Endothelial cell of umbilical vein (primary cell): ENCODE measurements around the gene ME3. TPM values are rescaled to one million over a fixed set of nuclear protein-coding genes. Genes with fewer than 3 reads are reported as not detected.

ENCODE experiments used
- BruUV-seq: library from RNA; stranded (reverse); fragments of 400-500 nt; replicated peaks from 2 replicates; lab custom pipeline; 2021; lab: Mats Ljungman, UMichigan
- CTCF ChIA-PET: fragments of 300-600, 350-600 bp; sonication (Branson Sonifier 250); formaldehyde crosslinking; loops from one replicate; lab custom pipeline; 2021; ENCODE audit warnings: antibody characterized with exemption, inconsistent platforms; lab: Charles Lee
- POLR2A ChIA-PET: fragments of 300-600, 350-600 bp; sonication (Branson Sonifier 250); formaldehyde crosslinking; loops from one replicate; lab custom pipeline; 2021; ENCODE audit warnings: antibody characterized with exemption, inconsistent platforms; lab: Charles Lee
- DNase-seq: peaks from one replicate; pipeline ENCODE4 v3.0.0-alpha.2; 2011; ENCODE audit warnings: low read depth, low spot score
- FAIRE-seq: peaks from 2 replicates; lab custom pipeline; 2011; peaks lifted over from hg19 to GRCh38; lab: Jason Lieb, UNC
- H2AFZ ChIP-seq: 2 replicates; pipeline ENCODE4 v1.6.0; 2012; ENCODE audit warnings: low read depth, low read length, control low read depth, inconsistent platforms
- H3K27ac ChIP-seq: 2 replicates; pipeline ENCODE4 v1.5.1; 2011; ENCODE audit warnings: low read depth, mild to moderate bottlenecking, control low read depth, low read length, moderate library complexity; ENCODE audit not compliant: insufficient read depth
- H3K27me3 ChIP-seq, 2 experiments: 2 replicates each; pipeline versions ENCODE4 v1.6.0 to v1.6.1; 2011; ENCODE audit warnings: low read length in 2 of 2, mixed read lengths in 1 of 2; ENCODE audit not compliant: control insufficient read depth in 2 of 2, insufficient read depth in 2 of 2
- H3K36me3 ChIP-seq, 2 experiments: 2 replicates in 1 of 2; 3 replicates in 1 of 2; pipeline ENCODE4 v1.5.1; 2011; ENCODE audit warnings: low read length in 2 of 2, mild to moderate bottlenecking in 1 of 2, moderate library complexity in 1 of 2; ENCODE audit not compliant: control insufficient read depth in 2 of 2, insufficient read depth in 2 of 2; ENCODE audit errors: extremely low read depth in 1 of 2
- H3K4me1 ChIP-seq: 3 replicates; pipeline ENCODE4 v1.5.1; 2011; ENCODE audit warnings: mild to moderate bottlenecking, low read length; ENCODE audit not compliant: control insufficient read depth, insufficient read depth; ENCODE audit errors: extremely low read depth
- H3K4me2 ChIP-seq: 2 replicates; pipeline ENCODE4 v1.6.1; 2011; ENCODE audit warnings: low read length, control low read depth, mixed read lengths; ENCODE audit not compliant: insufficient read depth
- H3K4me3 ChIP-seq, 3 experiments: fragments of 200-600 bp in 1 of 3; sonication (generic), shearing (Covaris generic) in 1 of 3; replicated peaks in 1 of 3; 2 replicates each; pipeline ENCODE4 v1.5.1; 2011 to 2016; ENCODE audit warnings: control low read depth in 3 of 3, low read length in 3 of 3, mild to moderate bottlenecking in 2 of 3, inconsistent platforms in 1 of 3, low read depth in 1 of 3, moderate library complexity in 1 of 3; ENCODE audit not compliant: insufficient read depth in 1 of 3
- H3K79me2 ChIP-seq: 2 replicates; pipeline ENCODE4 v1.6.0; 2012; ENCODE audit warnings: low read length, inconsistent platforms; ENCODE audit not compliant: control insufficient read depth, insufficient read depth
- H3K9ac ChIP-seq: replicated peaks from 2 replicates; pipeline ENCODE3; 2011; ENCODE audit warnings: low read length, control low read depth; ENCODE audit not compliant: insufficient read depth; ENCODE audit errors: extremely low read depth
- H3K9me1 ChIP-seq: replicated peaks from 3 replicates; pipeline ENCODE4 v1.6.0; 2011; ENCODE audit warnings: mild to moderate bottlenecking, low read length; ENCODE audit not compliant: control insufficient read depth, insufficient read depth; ENCODE audit errors: extremely low read depth
- H3K9me3 ChIP-seq: replicated peaks from 2 replicates; pipeline ENCODE4 v1.5.1; 2012; ENCODE audit warnings: low read length, inconsistent platforms; ENCODE audit not compliant: control insufficient read depth, insufficient read depth
- H4K20me1 ChIP-seq: replicated peaks from 2 replicates; pipeline ENCODE3; 2011; ENCODE audit warnings: mild to moderate bottlenecking, low read length; ENCODE audit not compliant: control insufficient read depth, insufficient read depth; ENCODE audit errors: extremely low read depth
- FOS ChIP-seq: IDR thresholded peaks from 2 replicates; pipeline ENCODE4 v1.6.1; 2011; ENCODE audit warnings: mild to moderate bottlenecking, low read length, moderate library complexity, borderline replicate concordance; ENCODE audit not compliant: insufficient read depth
- GATA2 ChIP-seq: IDR thresholded peaks from 2 replicates; pipeline ENCODE4 v1.7.0; 2011; ENCODE audit warnings: low read depth, mild to moderate bottlenecking, moderate library complexity, mixed read lengths, low read length; ENCODE audit not compliant: insufficient read length, insufficient read depth
- MYC ChIP-seq: IDR thresholded peaks from one replicate; pipeline ENCODE4 v1.6.1; 2011; ENCODE audit warnings: mild to moderate bottlenecking, low read depth, low read length
- POLR2A ChIP-seq: IDR thresholded peaks from 2 replicates; pipeline ENCODE4 v1.6.1; 2012; ENCODE audit warnings: low read depth, mild to moderate bottlenecking, control low read depth, low read length
- POLR2AphosphoS5 ChIP-seq: IDR thresholded peaks from 2 replicates; pipeline ENCODE4 v1.6.1; 2012; ENCODE audit warnings: low read depth, mild to moderate bottlenecking, control low read depth, low read length, moderate library complexity; ENCODE audit not compliant: insufficient read depth
- dilution Hi-C: fragments of 300-500 bp; cut with MboI; formaldehyde crosslinking; loops from one replicate; pipeline ENCODE4 v1.15.0; 2019; ENCODE audit warnings: low sequenced_read_pairs; ENCODE audit not compliant: extremely low pct_ligation_motif_present
- intact Hi-C: fragments of 100-400 bp; cut with micrococcal nuclease; formaldehyde crosslinking; loops from one replicate; pipeline ENCODE4 v1.10.0; 2022
- polyA plus RNA-seq, 4 experiments: library from polyadenylated mRNA; depleted of rRNA in 3 of 4; stranded (reverse) in 3 of 4; unstranded in 1 of 4; fragments of >200 nt; gene quantifications; 2 replicates each; pipeline versions ENCODE4 v1.2.1 to v1.2.3, GENCODE V29; 2011 to 2012; ENCODE audit warnings: missing spikeins in 1 of 4
- total RNA-seq: library from RNA; stranded (reverse); gene quantifications from 2 replicates; pipeline ENCODE4 v1.2.3, GENCODE V29; 2021
- TF ChIP-seq, protein P1 (sequence below), 2 donors: IDR thresholded peaks; 1 replicate in 1 of 2; 2 replicates in 1 of 2; pipeline ENCODE4 v1.5.1; 2011; ENCODE audit warnings: low read length in 2 of 2, mild to moderate bottlenecking in 2 of 2, moderate library complexity in 2 of 2, control low read depth in 1 of 2, inconsistent platforms in 1 of 2, low read depth in 1 of 2; ENCODE audit not compliant: insufficient read depth in 1 of 2; ENCODE audit errors: extremely low read depth in 1 of 2
- TF ChIP-seq, protein P2 (sequence below): IDR thresholded peaks from 2 replicates; pipeline ENCODE4 v1.6.1; 2011; ENCODE audit not compliant: insufficient read depth, insufficient read length

ME3 gene
- total and polyA plus RNA-seq, 2 donors (not counting 3 experiments of a cell fraction or from before 2014, with no cell fraction given): 26.9 to 30.4 TPM

DNA sequence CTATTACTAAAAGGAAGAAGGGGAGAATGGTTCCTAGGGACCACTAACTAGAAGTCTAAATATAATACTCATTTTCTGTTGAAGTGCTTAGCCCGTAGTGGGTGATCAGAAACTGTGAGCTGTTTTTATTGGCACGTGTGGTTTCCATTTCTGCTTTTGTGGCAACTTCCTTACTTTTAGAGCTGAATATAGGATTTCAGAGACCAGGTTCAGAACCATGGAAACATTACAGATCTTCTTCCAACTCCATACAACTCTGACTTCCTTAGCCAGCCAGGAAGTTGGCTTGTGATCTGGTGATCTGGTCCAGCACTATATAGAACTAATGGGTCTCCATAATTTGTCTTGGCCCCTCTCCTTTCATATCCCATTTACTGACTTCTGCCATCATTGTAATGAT, 2.6 kb upstream of the ME3 start:
- peaks cover 29% of the 10 kb centered on the region for H3K4me1 ChIP-seq
- CTCF ChIA-PET: no interaction called here
- DNase-seq: peak; percentile 61
- POLR2A ChIA-PET: no interaction called here
- H3K9ac ChIP-seq: no peak overlapping the region
- no peak overlapping the region for H3K4me3 ChIP-seq
- no peaks in the 10 kb centered on the region for H3K27me3 ChIP-seq
- H3K27ac ChIP-seq: no peak overlapping the region
- no peaks in the 10 kb centered on the region for H3K36me3 ChIP-seq
- peaks cover 12% of the 10 kb centered on the region for H3K79me2 ChIP-seq
- intact Hi-C loops: no loop called here
- TF ChIP-seq, protein P1, sequence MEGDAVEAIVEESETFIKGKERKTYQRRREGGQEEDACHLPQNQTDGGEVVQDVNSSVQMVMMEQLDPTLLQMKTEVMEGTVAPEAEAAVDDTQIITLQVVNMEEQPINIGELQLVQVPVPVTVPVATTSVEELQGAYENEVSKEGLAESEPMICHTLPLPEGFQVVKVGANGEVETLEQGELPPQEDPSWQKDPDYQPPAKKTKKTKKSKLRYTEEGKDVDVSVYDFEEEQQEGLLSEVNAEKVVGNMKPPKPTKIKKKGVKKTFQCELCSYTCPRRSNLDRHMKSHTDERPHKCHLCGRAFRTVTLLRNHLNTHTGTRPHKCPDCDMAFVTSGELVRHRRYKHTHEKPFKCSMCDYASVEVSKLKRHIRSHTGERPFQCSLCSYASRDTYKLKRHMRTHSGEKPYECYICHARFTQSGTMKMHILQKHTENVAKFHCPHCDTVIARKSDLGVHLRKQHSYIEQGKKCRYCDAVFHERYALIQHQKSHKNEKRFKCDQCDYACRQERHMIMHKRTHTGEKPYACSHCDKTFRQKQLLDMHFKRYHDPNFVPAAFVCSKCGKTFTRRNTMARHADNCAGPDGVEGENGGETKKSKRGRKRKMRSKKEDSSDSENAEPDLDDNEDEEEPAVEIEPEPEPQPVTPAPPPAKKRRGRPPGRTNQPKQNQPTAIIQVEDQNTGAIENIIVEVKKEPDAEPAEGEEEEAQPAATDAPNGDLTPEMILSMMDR (IDR thresholded peaks at IDR 0.05; ENCODE audit: extremely low read depth in 1 of 2, insufficient read depth in 1 of 2, low read depth in 1 of 2, low read length in 2 of 2): no peak
- TF ChIP-seq POLR2AphosphoS5: no peak
- TF ChIP-seq MYC: no peak
- no peak for TF ChIP-seq FOS
- TF ChIP-seq POLR2A: no peak
- no peak for TF ChIP-seq GATA2
- TF ChIP-seq, protein P2, sequence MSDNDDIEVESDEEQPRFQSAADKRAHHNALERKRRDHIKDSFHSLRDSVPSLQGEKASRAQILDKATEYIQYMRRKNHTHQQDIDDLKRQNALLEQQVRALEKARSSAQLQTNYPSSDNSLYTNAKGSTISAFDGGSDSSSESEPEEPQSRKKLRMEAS: no peak
- H3K9me3 ChIP-seq: no peaks in the 10 kb centered on the region
- no peak overlapping the region for H3K4me2 ChIP-seq
- BruUV-seq: no TSS peak
- H3K9me1 ChIP-seq: no peaks in the 10 kb centered on the region
- H4K20me1 ChIP-seq: no peaks in the 10 kb centered on the region
- peak; percentile 46 for FAIRE-seq
- peak overlapping the region; percentile 34 for H2AFZ ChIP-seq
- dilution Hi-C loops: no loop called here
